A549 (cell line): ENCODE measurements around the gene SELENOW. TPM values are rescaled to one million over a fixed set of nuclear protein-coding genes. Genes with fewer than 3 reads are reported as not detected.
A peak's percentile ranks its signal among the peaks of the same experiment; 100 is the strongest.

Experiments
- ATAC-seq, 2 experiments: fragments of 200-7000 bp in 1 of 2; fragments of >200 bp in 1 of 2; cut with Nextera tagmentation in 1 of 2; cut with Tn5 transposase in 1 of 2; 3 replicates each; pipeline versions ENCODE4 v1.8.0 to v1.9.1; 2018 to 2020; ENCODE audit warnings: mild to moderate bottlenecking in 1 of 2, moderate library complexity in 1 of 2
- CTCF ChIA-PET: fragments of 300-600 bp; sonication (Branson Sonifier 250); formaldehyde crosslinking; extraction: SDS; loops from one replicate; lab custom pipeline; 2021; ENCODE audit warnings: antibody characterized with exemption, inconsistent platforms; lab: Yijun Ruan, JAX
- POLR2A ChIA-PET: fragments of 350-600 bp; formaldehyde crosslinking; extraction: SDS; loops from one replicate; lab custom pipeline; 2021; ENCODE audit warnings: antibody characterized with exemption, inconsistent platforms; lab: Yijun Ruan, JAX
- DNase-seq, 2 experiments: peaks; one replicate each; pipeline versions ENCODE4 v3.0.0 to v3.0.0-alpha.2; 2011 to 2016; ENCODE audit warnings: low read depth in 1 of 2, low spot score in 1 of 2
- FAIRE-seq: peaks from 2 replicates; lab custom pipeline; 2011; peaks lifted over from hg19 to GRCh38; lab: Jason Lieb, UNC
- H3K27ac ChIP-seq, 2 experiments: fragments of >200 bp; sonication (Bioruptor Twin); formaldehyde crosslinking; 3 replicates each; pipeline ENCODE4 v1.5.1; 2016 to 2017
- H3K4me1 ChIP-seq: fragments of >200 bp; sonication (Bioruptor Twin); formaldehyde crosslinking; 3 replicates; pipeline ENCODE4 v1.6.1; 2016
- H3K4me2 ChIP-seq: fragments of >200 bp; sonication (Bioruptor Twin); formaldehyde crosslinking; 3 replicates; pipeline ENCODE4 v1.6.1; 2016
- H3K4me3 ChIP-seq: fragments of >200 bp; sonication (Bioruptor Twin); formaldehyde crosslinking; 3 replicates; pipeline ENCODE4 v1.5.1; 2016
- H3K9me3 ChIP-seq: fragments of >200 bp; sonication (Bioruptor Twin); formaldehyde crosslinking; 3 replicates; pipeline ENCODE4 v1.6.1; 2016
- ATOH8 ChIP-seq: fragments of 250-450 bp; sonication (Bioruptor Pico); IDR thresholded peaks from 2 replicates; pipeline ENCODE4 v1.5.0; 2020; ENCODE audit warnings: low read depth, mild to moderate bottlenecking, moderate library complexity
- BHLHE40 ChIP-seq: IDR thresholded peaks from 2 replicates; pipeline ENCODE4 v1.6.1; 2012; ENCODE audit warnings: low read depth, low read length, inconsistent platforms
- CHD2 ChIP-seq: fragments of 150-350 bp; IDR thresholded peaks from 2 replicates; pipeline ENCODE4 v1.6.1; 2014; ENCODE audit warnings: low read length; ENCODE audit not compliant: partially characterized antibody
- EHF ChIP-seq: fragments of 250-450 bp; sonication (Bioruptor Pico); IDR thresholded peaks from 2 replicates; pipeline ENCODE4 v1.5.0; 2020; ENCODE audit warnings: mild to moderate bottlenecking
- FOSB ChIP-seq: fragments of 250-450 bp; sonication (Bioruptor Pico); IDR thresholded peaks from 2 replicates; pipeline ENCODE4 v1.5.0; 2020; ENCODE audit warnings: mild to moderate bottlenecking, moderate library complexity
- JUNB ChIP-seq: fragments of >200 bp; sonication (Bioruptor Twin); formaldehyde crosslinking; IDR thresholded peaks from 2 replicates; pipeline ENCODE4 v1.6.1; 2016
- KDM1A ChIP-seq: fragments of 200-600 bp; sonication (generic); IDR thresholded peaks from 2 replicates; pipeline ENCODE4 v1.6.1; 2016; ENCODE audit warnings: low read depth, mild to moderate bottlenecking
- KDM5A ChIP-seq: fragments of 200-600 bp; sonication (generic); IDR thresholded peaks from 2 replicates; pipeline ENCODE4 v1.6.1; 2016; ENCODE audit warnings: antibody characterized with exemption, mild to moderate bottlenecking
- MAX ChIP-seq: IDR thresholded peaks from 2 replicates; pipeline ENCODE4 v1.6.1; 2012
- MYC ChIP-seq: IDR thresholded peaks from 2 replicates; pipeline ENCODE4 v1.6.1; 2012; ENCODE audit warnings: mild to moderate bottlenecking, inconsistent platforms, low read length, improper control_type of control experiment, borderline replicate concordance
- NFE2L2 ChIP-seq: fragments of 150-350 bp; conservative IDR thresholded peaks from 2 replicates; pipeline ENCODE4 v1.6.1; 2014; ENCODE audit warnings: low read length
- NPAS2 ChIP-seq: fragments of 250-450 bp; sonication (Bioruptor Pico); IDR thresholded peaks from 2 replicates; pipeline ENCODE4 v1.8.0; 2022; ENCODE audit warnings: mild to moderate bottlenecking, moderate library complexity, borderline replicate concordance
- POLR2A ChIP-seq: IDR thresholded peaks from 2 replicates; pipeline ENCODE4 v1.6.1; 2012; ENCODE audit warnings: mild to moderate bottlenecking, low read length
- POLR2AphosphoS2 ChIP-seq: conservative IDR thresholded peaks from 2 replicates; pipeline ENCODE4 v1.6.1; 2012; ENCODE audit warnings: low read length, improper control_type of control experiment, inconsistent platforms
- RAD21 ChIP-seq, 2 experiments: fragments of >200 bp in 1 of 2; sonication (Bioruptor Twin) in 1 of 2; formaldehyde crosslinking in 1 of 2; IDR thresholded peaks in 1 of 2; conservative IDR thresholded peaks in 1 of 2; 2 replicates in 1 of 2; 3 replicates in 1 of 2; pipeline ENCODE4 v1.6.1; 2012 to 2018; ENCODE audit warnings: inconsistent platforms in 1 of 2
- RARB ChIP-seq: fragments of 250-450 bp; sonication (Bioruptor Pico); IDR thresholded peaks from 2 replicates; pipeline ENCODE4 v1.8.0; 2021; ENCODE audit warnings: mild to moderate bottlenecking, moderate library complexity
- RCOR1 ChIP-seq: fragments of 150-350 bp; IDR thresholded peaks from 2 replicates; pipeline ENCODE4 v1.6.1; 2014; ENCODE audit warnings: antibody characterized with exemption, low read length, low read depth
- RFX5 ChIP-seq: fragments of 450-650 bp; IDR thresholded peaks from 2 replicates; pipeline ENCODE4 v1.7.1; 2014; ENCODE audit warnings: antibody characterized with exemption, mild to moderate bottlenecking, moderate library complexity
- RNF2 ChIP-seq: fragments of 200-600 bp; sonication (generic); IDR thresholded peaks from 2 replicates; pipeline ENCODE4 v1.6.1; 2016; ENCODE audit warnings: low read depth, mild to moderate bottlenecking, antibody characterized with exemption, moderate library complexity, borderline replicate concordance
- SMC3 ChIP-seq: fragments of >200 bp; sonication (Bioruptor Twin); formaldehyde crosslinking; IDR thresholded peaks from 3 replicates; pipeline ENCODE4 v1.6.1; 2018; ENCODE audit warnings: inconsistent platforms
- TFCP2L1 ChIP-seq: fragments of 250-450 bp; sonication (Bioruptor Pico); IDR thresholded peaks from 2 replicates; pipeline ENCODE4 v1.5.0; 2021; ENCODE audit warnings: mild to moderate bottlenecking
- TP53 ChIP-seq: fragments of 250-450 bp; sonication (Bioruptor Pico); IDR thresholded peaks from 2 replicates; pipeline ENCODE4 v1.5.0; 2021; ENCODE audit warnings: mild to moderate bottlenecking, moderate library complexity
- ZNF302 ChIP-seq: fragments of 250-450 bp; sonication (Bioruptor Pico); IDR thresholded peaks from 2 replicates; pipeline ENCODE4 v1.9.0; 2021; ENCODE audit warnings: inconsistent platforms, mild to moderate bottlenecking, moderate library complexity
- WGBS: methylation state at CpG from one replicate; pipeline ENCODE4 v1.1.6; 2017; ENCODE audit errors: missing lambda C conversion rate; 5-methylcytosine and 5-hydroxymethylcytosine counted together
- polyA plus RNA-seq, 4 experiments: library from polyadenylated mRNA; depleted of rRNA in 3 of 4; stranded (reverse); fragments of >200 nt; fragmentation: RNase III in 1 of 4; extraction: RNeasy Plus Mini Kit Qiagen cat#74134 plus additional on column Dnase treatment in 1 of 4; gene quantifications; 2 replicates in 3 of 4; 3 replicates in 1 of 4; pipeline ENCODE4 v1.2.3, GENCODE V29; 2011 to 2017
- TF ChIP-seq, protein P1 (sequence below): fragments of >200 bp; sonication (Bioruptor Twin); formaldehyde crosslinking; IDR thresholded peaks from 3 replicates; pipeline ENCODE4 v1.6.1; 2016
- TF ChIP-seq, protein P2 (sequence below): fragments of >200 bp; sonication (Bioruptor Twin); formaldehyde crosslinking; IDR thresholded peaks from 3 replicates; pipeline ENCODE4 v1.5.1; 2016
- TF ChIP-seq, protein P3 (sequence below): fragments of 250-450 bp; sonication (Bioruptor Pico); IDR thresholded peaks from 2 replicates; pipeline ENCODE4 v1.5.0; 2021; ENCODE audit warnings: mild to moderate bottlenecking, moderate library complexity, borderline replicate concordance
- TF ChIP-seq, protein P4 (sequence below): IDR thresholded peaks from 2 replicates; pipeline ENCODE4 v1.6.1; 2012; ENCODE audit warnings: low read depth, borderline replicate concordance

SELENOW gene
- polyA plus RNA-seq, 2 of the 4 experiments (the other 2 are of a cell fraction): 114 to 155 TPM

- TF ChIP-seq SMC3: peak; percentile 72
- TF ChIP-seq NPAS2 (CRISPR knock-in tag): no peak
- TF ChIP-seq FOSB (CRISPR knock-in tag): no peak
- no peak for TF ChIP-seq RARB (CRISPR knock-in tag)
- TF ChIP-seq KDM5A: no peak
- TF ChIP-seq RAD21 (conservative IDR thresholded peaks at IDR 0.05 in 1 of 2, IDR thresholded peaks at IDR 0.05 in 1 of 2): peak; percentile 61 to 84
- TF ChIP-seq TP53 (CRISPR knock-in tag): no peak
- TF ChIP-seq, protein P1, sequence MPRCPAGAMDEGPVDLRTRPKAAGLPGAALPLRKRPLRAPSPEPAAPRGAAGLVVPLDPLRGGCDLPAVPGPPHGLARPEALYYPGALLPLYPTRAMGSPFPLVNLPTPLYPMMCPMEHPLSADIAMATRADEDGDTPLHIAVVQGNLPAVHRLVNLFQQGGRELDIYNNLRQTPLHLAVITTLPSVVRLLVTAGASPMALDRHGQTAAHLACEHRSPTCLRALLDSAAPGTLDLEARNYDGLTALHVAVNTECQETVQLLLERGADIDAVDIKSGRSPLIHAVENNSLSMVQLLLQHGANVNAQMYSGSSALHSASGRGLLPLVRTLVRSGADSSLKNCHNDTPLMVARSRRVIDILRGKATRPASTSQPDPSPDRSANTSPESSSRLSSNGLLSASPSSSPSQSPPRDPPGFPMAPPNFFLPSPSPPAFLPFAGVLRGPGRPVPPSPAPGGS: no peak
- TF ChIP-seq, protein P2, sequence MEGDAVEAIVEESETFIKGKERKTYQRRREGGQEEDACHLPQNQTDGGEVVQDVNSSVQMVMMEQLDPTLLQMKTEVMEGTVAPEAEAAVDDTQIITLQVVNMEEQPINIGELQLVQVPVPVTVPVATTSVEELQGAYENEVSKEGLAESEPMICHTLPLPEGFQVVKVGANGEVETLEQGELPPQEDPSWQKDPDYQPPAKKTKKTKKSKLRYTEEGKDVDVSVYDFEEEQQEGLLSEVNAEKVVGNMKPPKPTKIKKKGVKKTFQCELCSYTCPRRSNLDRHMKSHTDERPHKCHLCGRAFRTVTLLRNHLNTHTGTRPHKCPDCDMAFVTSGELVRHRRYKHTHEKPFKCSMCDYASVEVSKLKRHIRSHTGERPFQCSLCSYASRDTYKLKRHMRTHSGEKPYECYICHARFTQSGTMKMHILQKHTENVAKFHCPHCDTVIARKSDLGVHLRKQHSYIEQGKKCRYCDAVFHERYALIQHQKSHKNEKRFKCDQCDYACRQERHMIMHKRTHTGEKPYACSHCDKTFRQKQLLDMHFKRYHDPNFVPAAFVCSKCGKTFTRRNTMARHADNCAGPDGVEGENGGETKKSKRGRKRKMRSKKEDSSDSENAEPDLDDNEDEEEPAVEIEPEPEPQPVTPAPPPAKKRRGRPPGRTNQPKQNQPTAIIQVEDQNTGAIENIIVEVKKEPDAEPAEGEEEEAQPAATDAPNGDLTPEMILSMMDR: peak; percentile 83
- TF ChIP-seq POLR2AphosphoS2: peak; percentile 78
- TF ChIP-seq MAX: no peak
- no peak for TF ChIP-seq KDM1A
- no peak for TF ChIP-seq ZNF302 (CRISPR knock-in tag)
- no peak for TF ChIP-seq CHD2
- TF ChIP-seq, all 56 proteins: peak for 4
- Histone ChIP-seq H3K4me3 (no peak overlapping the region), H3K27ac (no peak overlapping the region), H3K4me1 (no peaks in the 10 kb centered on the region), H3K9me3 (no peaks in the 10 kb centered on the region), H3K4me2 (no peak overlapping the region)
- DNase-seq (peak; percentile 58 to 74), FAIRE-seq (no peak), ATAC-seq (peak; percentile 66 to 85)
- WGBS: 31% methylated on average over 19 of the region's 19 CpGs
- ChIA-PET POLR2A (interaction anchor here (0.8 kb wide), 1 partner anchor 21 kb away, joined by 3 read pairs; the partner anchor contains the start of gene NOP53), CTCF (interaction anchor here (0.5 to 7.6 kb wide), 33 partner anchors 8 to 492 kb away, joined by 3 to 145 read pairs (median 5); partner anchors contain the start of genes CRX, EHD2, NOP53 and SELENOW)
These were observed 12.8 kb upstream of the SELENOW start for GRCh38 chr19:47765523-47766358.

DNA sequence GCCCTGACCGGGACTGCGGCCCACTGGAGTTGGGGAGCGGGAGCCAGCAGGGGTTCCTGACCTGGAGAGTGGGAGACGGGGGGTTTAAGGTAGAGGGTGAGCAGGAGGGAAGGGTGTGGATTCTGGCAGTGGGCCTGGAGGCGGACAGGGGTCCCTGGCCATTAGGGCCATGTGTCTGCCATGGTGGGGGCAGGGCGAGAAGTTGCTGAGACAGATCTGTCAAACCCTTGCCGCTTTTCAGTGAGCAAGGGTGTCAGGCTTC, 12.2 kb upstream of the SELENOW start:
- Histone ChIP-seq H3K9me3 (no peaks in the 10 kb centered on the region), H3K4me3 (no peak overlapping the region), H3K4me2 (no peak overlapping the region), H3K4me1 (no peaks in the 10 kb centered on the region), H3K27ac (no peak overlapping the region)
- 60% methylated on average over 7 of the region's 7 CpGs for WGBS
- TF ChIP-seq POLR2A (no peak), RAD21 (conservative IDR thresholded peaks at IDR 0.05 in 1 of 2, IDR thresholded peaks at IDR 0.05 in 1 of 2) (no peak), MYC (no peak), RNF2 (no peak), EHF (CRISPR knock-in tag) (no peak), BHLHE40 (no peak), NPAS2 (CRISPR knock-in tag) (no peak), TFCP2L1 (CRISPR knock-in tag) (no peak), NFE2L2 (no peak), RCOR1 (no peak), KDM5A (no peak), JUNB (no peak), RFX5 (no peak), ATOH8 (CRISPR knock-in tag) (no peak)
- TF ChIP-seq, protein P3, sequence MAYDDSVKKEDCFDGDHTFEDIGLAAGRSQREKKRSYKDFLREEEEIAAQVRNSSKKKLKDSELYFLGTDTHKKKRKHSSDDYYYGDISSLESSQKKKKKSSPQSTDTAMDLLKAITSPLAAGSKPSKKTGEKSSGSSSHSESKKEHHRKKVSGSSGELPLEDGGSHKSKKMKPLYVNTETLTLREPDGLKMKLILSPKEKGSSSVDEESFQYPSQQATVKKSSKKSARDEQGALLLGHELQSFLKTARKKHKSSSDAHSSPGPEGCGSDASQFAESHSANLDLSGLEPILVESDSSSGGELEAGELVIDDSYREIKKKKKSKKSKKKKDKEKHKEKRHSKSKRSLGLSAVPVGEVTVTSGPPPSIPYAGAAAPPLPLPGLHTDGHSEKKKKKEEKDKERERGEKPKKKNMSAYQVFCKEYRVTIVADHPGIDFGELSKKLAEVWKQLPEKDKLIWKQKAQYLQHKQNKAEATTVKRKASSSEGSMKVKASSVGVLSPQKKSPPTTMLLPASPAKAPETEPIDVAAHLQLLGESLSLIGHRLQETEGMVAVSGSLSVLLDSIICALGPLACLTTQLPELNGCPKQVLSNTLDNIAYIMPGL (CRISPR knock-in tag): no peak
- TF ChIP-seq, protein P4, sequence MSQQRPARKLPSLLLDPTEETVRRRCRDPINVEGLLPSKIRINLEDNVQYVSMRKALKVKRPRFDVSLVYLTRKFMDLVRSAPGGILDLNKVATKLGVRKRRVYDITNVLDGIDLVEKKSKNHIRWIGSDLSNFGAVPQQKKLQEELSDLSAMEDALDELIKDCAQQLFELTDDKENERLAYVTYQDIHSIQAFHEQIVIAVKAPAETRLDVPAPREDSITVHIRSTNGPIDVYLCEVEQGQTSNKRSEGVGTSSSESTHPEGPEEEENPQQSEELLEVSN: no peak
- ChIA-PET POLR2A (no interaction called here), CTCF (interaction anchor here (0.9 to 7.6 kb wide), 21 partner anchors 7 to 330 kb away, joined by 3 to 145 read pairs (median 5); partner anchors contain the start of genes CRX, EHD2, NOP53 and SELENOW)
- no peak for FAIRE-seq
- no peak for DNase-seq
- ATAC-seq: peak in 1 of 2 experiments; percentile 3; a peak in 1 of 6 replicates
